Measurements from ENCODE around the gene SLCO2A1.

The SLCO2A1 gene

GRCh38 chr3:133884054-133884886 lies 145.5 kb downstream of the SLCO2A1 start:
- DNase-seq (ENCODE audit: low spot score), result no peak

- DNase-seq (ENCODE audit: low spot score), result no peak
Observed at GRCh38 chr3:133883641-133884040, 146.1 kb downstream of the SLCO2A1 start.

- no peak for DNase-seq (ENCODE audit: low spot score)
Observed at GRCh38 chr3:133882986-133883586, 146.6 kb downstream of the SLCO2A1 start.

GRCh38 chr3:133881939-133882825 lies 147.5 kb downstream of the SLCO2A1 start:
- DNase-seq (ENCODE audit: low spot score), result no peak

GRCh38 chr3:133881492-133881891 lies 148.2 kb downstream of the SLCO2A1 start:
- DNase-seq (ENCODE audit: low spot score), result no peak

- DNase-seq (ENCODE audit: low spot score), result no peak
Observed at GRCh38 chr3:133880886-133881455, 148.8 kb downstream of the SLCO2A1 start.

- DNase-seq (ENCODE audit: low spot score), result no peak
Observed at GRCh38 chr3:133880287-133880686, 149.4 kb downstream of the SLCO2A1 start.

GRCh38 chr3:133878518-133878917 lies 151.2 kb downstream of the SLCO2A1 start:
- DNase-seq (ENCODE audit: low spot score), result no peak
